GM19438 (cell line): Measurements from ENCODE around the gene SCYL2.
A peak's percentile ranks its signal among the peaks of the same experiment; 100 is the strongest.
"Not testable (repeated sequence)": the region's sequence is repeated elsewhere in the genome, so short reads cannot be mapped to it uniquely, and the experiment has no call there.

Source experiments
- ATAC-seq: cut with Tn5 transposase; IDR thresholded peaks from one replicate; pipeline ENCODE4 v1.9.1; 2021; ENCODE audit warnings: low read depth; ENCODE audit not compliant: unreplicated experiment

The SCYL2 gene

GRCh38 chr12:100258127-100258526 lies 8.8 kb upstream of the SCYL2 start:
- ATAC-seq = no peak

- no peak for ATAC-seq
Observed at GRCh38 chr12:100263131-100263530, 3.8 kb upstream of the SCYL2 start.

GRCh38 chr12:100265107-100265506 lies 1.9 kb upstream of the SCYL2 start:
- not testable (repeated sequence) for ATAC-seq

- peak; percentile 3 for ATAC-seq
Observed at GRCh38 chr12:100265732-100266584, 1.0 kb upstream of the SCYL2 start.

GRCh38 chr12:100266585-100266834 lies 467 bp upstream of the SCYL2 start:
- peak; percentile 84 for ATAC-seq

- ATAC-seq = peak; percentile 14
Observed at GRCh38 chr12:100267603-100268281, 765 bp downstream of the SCYL2 start.

GRCh38 chr12:100268835-100269564 lies 2.0 kb downstream of the SCYL2 start:
- ATAC-seq = no peak

- no peak for ATAC-seq
Observed at GRCh38 chr12:100273782-100274181, 6.8 kb downstream of the SCYL2 start.

- no peak for ATAC-seq
Observed at GRCh38 chr12:100274291-100274690, 7.3 kb downstream of the SCYL2 start.

GRCh38 chr12:100279159-100279558 lies 12.2 kb downstream of the SCYL2 start:
- ATAC-seq = no peak

GRCh38 chr12:100279607-100280244 lies 12.7 kb downstream of the SCYL2 start:
- no peak for ATAC-seq

GRCh38 chr12:100284556-100284955 lies 17.6 kb downstream of the SCYL2 start:
- ATAC-seq = not testable (repeated sequence)

GRCh38 chr12:100289038-100289437 lies 22.1 kb downstream of the SCYL2 start:
- ATAC-seq = no peak

GRCh38 chr12:100290016-100290415 lies 23.0 kb downstream of the SCYL2 start:
- no peak for ATAC-seq

- no peak for ATAC-seq
Observed at GRCh38 chr12:100293017-100293416, 26.0 kb downstream of the SCYL2 start.

GRCh38 chr12:100294366-100294765 lies 27.4 kb downstream of the SCYL2 start:
- not testable (repeated sequence) for ATAC-seq

GRCh38 chr12:100295764-100296555 lies 29.0 kb downstream of the SCYL2 start:
- no peak for ATAC-seq

GRCh38 chr12:100302081-100302480 lies 35.1 kb downstream of the SCYL2 start:
- no peak for ATAC-seq

GRCh38 chr12:100303831-100304230 lies 36.9 kb downstream of the SCYL2 start:
- ATAC-seq = no peak

GRCh38 chr12:100304334-100304733 lies 37.4 kb downstream of the SCYL2 start:
- ATAC-seq = not testable (repeated sequence)
